CD4-positive, alpha-beta T cell treated with Interferon gamma for 1 hour (primary cell): ENCODE results near the gene ABLIM2.

Source experiments
- DNase-seq: peaks from one replicate; pipeline ENCODE4 v3.0.0-alpha.2; 2020

Gene ABLIM2

DNA sequence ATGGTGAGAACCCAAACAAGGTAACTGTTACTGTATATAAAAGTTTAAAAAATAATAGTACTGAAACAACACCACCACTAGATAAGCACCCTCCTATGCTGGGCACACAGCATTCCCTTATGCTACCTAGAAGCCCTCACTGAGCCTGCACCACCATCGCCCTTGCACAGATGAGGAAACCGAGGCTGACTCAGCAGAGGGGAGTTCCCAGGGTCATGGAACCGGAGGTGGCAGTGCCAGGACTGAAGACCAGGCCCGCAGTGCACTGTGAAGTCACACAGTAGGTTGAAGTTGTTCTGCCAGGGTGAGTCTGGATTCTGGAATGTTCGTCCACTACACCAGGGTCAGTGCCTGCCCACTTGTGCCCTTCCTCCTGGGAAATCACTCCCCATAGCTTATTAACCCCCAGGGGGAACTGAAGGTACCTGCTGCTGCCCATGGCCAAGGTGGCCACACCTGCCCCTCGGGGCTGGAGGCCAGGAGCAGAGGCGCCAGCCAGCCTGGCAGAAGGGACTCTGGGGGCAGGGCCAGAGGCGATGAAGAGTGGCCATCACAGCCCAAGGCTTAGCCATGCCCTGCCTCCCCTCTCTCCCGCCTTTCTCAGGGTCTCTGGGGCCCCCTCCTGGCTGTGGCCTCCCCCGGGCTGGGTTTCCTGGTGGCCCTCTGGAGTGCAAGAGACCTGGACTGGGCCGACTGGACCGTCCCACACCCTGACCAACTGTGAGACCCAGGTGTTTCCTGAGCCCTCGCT lies 15.1 kb upstream of the ABLIM2 start:
- DNase-seq, result no peak

GRCh38 chr4:8171984-8172924 lies 13.6 kb upstream of the ABLIM2 start:
- DNase-seq, result peak; percentile 49

DNA sequence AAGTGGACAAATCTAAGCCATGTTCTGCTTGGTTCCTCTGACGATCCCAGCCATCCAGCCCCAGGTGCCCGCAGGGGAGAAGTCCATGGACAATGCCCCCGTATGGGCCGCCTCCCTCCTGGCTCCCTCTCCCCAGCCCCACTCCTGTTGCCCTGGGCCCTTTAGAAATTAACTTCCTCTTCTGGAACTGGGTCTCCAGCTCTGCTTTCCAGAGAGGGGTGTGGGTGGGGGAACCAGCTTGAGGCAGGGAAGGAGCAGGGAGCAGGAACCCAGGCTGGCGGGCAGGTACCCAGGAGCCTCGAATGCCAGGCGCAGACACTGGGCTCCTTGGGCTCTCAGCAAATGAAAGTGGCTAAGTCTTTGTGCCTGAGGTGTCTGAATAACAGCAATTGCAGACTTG lies 12.7 kb upstream of the ABLIM2 start:
- no peak for DNase-seq

- DNase-seq, result no peak
Measured at GRCh38 chr4:8170341-8170740, 11.7 kb upstream of the ABLIM2 start.

DNA sequence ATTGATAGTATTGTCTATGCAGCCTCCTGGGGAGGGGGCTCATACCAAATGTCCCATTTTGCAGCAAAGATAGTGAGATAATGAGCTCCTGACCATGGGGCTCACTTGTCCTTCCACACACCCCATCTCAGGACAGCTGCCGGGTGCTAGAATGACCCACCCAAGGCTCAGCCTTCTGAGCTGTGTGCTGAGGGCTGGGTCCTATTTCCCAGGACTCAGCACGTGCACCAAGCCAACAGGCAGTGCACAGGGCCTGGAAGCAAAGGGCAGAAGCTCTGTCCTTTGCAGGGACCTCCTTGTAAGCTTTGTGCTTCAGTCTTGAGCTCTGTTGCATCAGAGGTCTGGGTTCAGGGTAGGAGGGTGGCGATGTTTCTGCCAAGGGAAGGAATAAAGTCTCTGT lies 11.2 kb upstream of the ABLIM2 start:
- DNase-seq, result no peak

- DNase-seq, result no peak
Measured at GRCh38 chr4:8168832-8169598, 10.4 kb upstream of the ABLIM2 start.

- no peak for DNase-seq
Measured at GRCh38 chr4:8168232-8168631, 9.6 kb upstream of the ABLIM2 start.

- peak; percentile 54 for DNase-seq
Measured at GRCh38 chr4:8167815-8168214, 9.2 kb upstream of the ABLIM2 start.

DNA sequence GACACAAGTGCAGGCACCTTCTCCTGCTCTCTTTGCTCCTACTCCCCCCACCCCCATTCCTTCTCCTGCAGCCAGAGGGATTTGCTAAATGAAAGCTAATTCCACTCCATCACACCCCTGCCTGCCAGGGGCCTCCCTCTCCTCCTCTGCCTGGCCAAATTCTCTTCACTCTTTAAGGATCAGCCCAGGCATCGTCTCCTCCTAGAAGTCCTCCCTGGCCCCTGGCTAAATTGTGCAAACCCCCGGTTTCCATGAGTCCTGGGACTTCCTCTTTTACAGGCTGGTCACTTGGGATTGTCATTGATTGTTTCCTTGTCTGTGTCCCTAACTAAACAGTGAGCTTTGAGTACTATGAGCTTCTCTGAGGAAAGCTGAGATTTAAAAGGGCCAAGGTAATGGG lies 8.7 kb upstream of the ABLIM2 start:
- DNase-seq, result no peak

GRCh38 chr4:8165374-8165896 lies 6.8 kb upstream of the ABLIM2 start:
- no peak for DNase-seq

DNA sequence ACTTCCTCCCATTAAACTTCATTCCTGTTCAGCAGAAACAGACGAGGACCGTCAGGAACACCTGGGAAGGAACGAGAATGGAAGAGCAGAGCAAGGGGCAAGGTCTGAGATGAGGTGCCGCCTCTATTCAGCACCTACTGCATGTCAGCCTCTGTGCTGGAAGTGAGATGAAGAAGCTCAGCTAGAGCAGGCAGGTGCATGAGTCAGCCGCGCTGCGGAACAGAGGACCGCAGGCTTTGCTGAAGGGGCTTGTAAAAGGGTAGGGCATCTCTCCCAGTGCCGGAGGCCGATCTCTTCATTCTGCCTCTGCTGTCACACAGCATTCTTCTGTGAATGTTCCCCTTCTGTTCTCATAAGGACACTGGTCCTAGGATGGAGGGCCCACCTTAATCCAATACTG lies 6.1 kb upstream of the ABLIM2 start:
- DNase-seq, result no peak

GRCh38 chr4:8164194-8164565 lies 5.6 kb upstream of the ABLIM2 start:
- DNase-seq, result no peak

GRCh38 chr4:8163436-8164193 lies 5.0 kb upstream of the ABLIM2 start:
- no peak for DNase-seq

GRCh38 chr4:8163026-8163425 lies 4.4 kb upstream of the ABLIM2 start:
- DNase-seq, result no peak

- peak; percentile 62 for DNase-seq
Measured at GRCh38 chr4:8162625-8163024, 4.0 kb upstream of the ABLIM2 start.

GRCh38 chr4:8160572-8160971 lies 2.0 kb upstream of the ABLIM2 start:
- no peak for DNase-seq

GRCh38 chr4:8160233-8160560 lies 1.6 kb upstream of the ABLIM2 start:
- no peak for DNase-seq

- no peak for DNase-seq
Measured at GRCh38 chr4:8159537-8160232, 1.1 kb upstream of the ABLIM2 start.

GRCh38 chr4:8157944-8158709 lies 486 bp downstream of the ABLIM2 start:
- no peak for DNase-seq

GRCh38 chr4:8157496-8157895 lies 1.1 kb downstream of the ABLIM2 start:
- no peak for DNase-seq

- DNase-seq, result no peak
Measured at GRCh38 chr4:8156617-8157016, 2.0 kb downstream of the ABLIM2 start.
